Ovary (tissue), 3 donors: ENCODE results near the gene ACER3.

Experiments used
- EP300 ChIP-seq: sonication (generic); formaldehyde crosslinking; IDR thresholded peaks from one replicate; pipeline ENCODE4 v1.6.1; 2017; ENCODE audit warnings: antibody characterized with exemption
- POLR2A ChIP-seq: fragments of 450-650 bp; IDR thresholded peaks from one replicate; pipeline ENCODE4 v1.6.1; 2017; ENCODE audit warnings: antibody characterized with exemption, mild to moderate bottlenecking, moderate library complexity
- TF ChIP-seq, protein P1 (sequence below), 3 donors: fragments of 450-650 bp in 2 of 3; fragments of 200-600 bp in 1 of 3; IDR thresholded peaks; one replicate each; pipeline versions ENCODE4 v1.5.1 to v1.8.0; 2016 to 2022; ENCODE audit warnings: antibody characterized with exemption in 3 of 3, mild to moderate bottlenecking in 1 of 3
- donor health status: DM: no; HTN: no; CAD: no.

GRCh38 chr11:76835928-76836612 is 24.6 kb upstream of the ACER3 start:
- TF ChIP-seq, protein P1, sequence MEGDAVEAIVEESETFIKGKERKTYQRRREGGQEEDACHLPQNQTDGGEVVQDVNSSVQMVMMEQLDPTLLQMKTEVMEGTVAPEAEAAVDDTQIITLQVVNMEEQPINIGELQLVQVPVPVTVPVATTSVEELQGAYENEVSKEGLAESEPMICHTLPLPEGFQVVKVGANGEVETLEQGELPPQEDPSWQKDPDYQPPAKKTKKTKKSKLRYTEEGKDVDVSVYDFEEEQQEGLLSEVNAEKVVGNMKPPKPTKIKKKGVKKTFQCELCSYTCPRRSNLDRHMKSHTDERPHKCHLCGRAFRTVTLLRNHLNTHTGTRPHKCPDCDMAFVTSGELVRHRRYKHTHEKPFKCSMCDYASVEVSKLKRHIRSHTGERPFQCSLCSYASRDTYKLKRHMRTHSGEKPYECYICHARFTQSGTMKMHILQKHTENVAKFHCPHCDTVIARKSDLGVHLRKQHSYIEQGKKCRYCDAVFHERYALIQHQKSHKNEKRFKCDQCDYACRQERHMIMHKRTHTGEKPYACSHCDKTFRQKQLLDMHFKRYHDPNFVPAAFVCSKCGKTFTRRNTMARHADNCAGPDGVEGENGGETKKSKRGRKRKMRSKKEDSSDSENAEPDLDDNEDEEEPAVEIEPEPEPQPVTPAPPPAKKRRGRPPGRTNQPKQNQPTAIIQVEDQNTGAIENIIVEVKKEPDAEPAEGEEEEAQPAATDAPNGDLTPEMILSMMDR (IDR thresholded peaks at IDR 0.05), result no peak
- TF ChIP-seq POLR2A (no peak), EP300 (no peak)
